K562 (cell line): Measurements from ENCODE around the gene RAPGEF5. TPM values are rescaled to one million over a fixed set of nuclear protein-coding genes. Genes with fewer than 3 reads are reported as not detected.

ENCODE experiments used
- ATAC-seq: fragments of 200-7000 bp; cut with Tn5 transposase; 3 replicates; pipeline ENCODE4 v1.9.1; 2020; ENCODE audit warnings: moderate library complexity
- BruUV-seq: library from RNA; stranded (reverse); fragments of 400-500 nt; replicated peaks from 2 replicates; lab custom pipeline; 2021; lab: Mats Ljungman, UMichigan
- CTCF ChIA-PET: fragments of 300-600 bp; formaldehyde crosslinking; extraction: SDS; loops from one replicate; lab custom pipeline; 2021; ENCODE audit warnings: low intra/inter-chr PET ratio; lab: Yijun Ruan, JAX
- POLR2A ChIA-PET: fragments of 300-600, 350-650 bp; sonication (Branson Sonifier 250); formaldehyde crosslinking; extraction: SDS; loops from one replicate; lab custom pipeline; 2021; ENCODE audit warnings: antibody characterized with exemption, inconsistent platforms; lab: Yijun Ruan, JAX
- DNase-seq, 4 experiments: peaks; one replicate each; pipeline versions ENCODE4 v3.0.0 to v3.0.0-alpha.2; 2011 to 2018; ENCODE audit warnings: low spot score in 3 of 4, mixed read lengths in 3 of 4; ENCODE audit errors: extremely low read depth in 1 of 4
- FAIRE-seq: peaks from 2 replicates; lab custom pipeline; 2011; peaks lifted over from hg19 to GRCh38; lab: Jason Lieb, UNC
- H2AFZ ChIP-seq: 2 replicates; pipeline ENCODE4 v1.6.0; 2011; ENCODE audit warnings: low read depth, low read length, control low read depth, inconsistent platforms
- H3K27ac ChIP-seq: fragments of 200-600 bp; 3 replicates; pipeline ENCODE4 v1.8.0; 2011; ENCODE audit warnings: low read depth, mild to moderate bottlenecking, control low read depth, inconsistent platforms, low read length, moderate library complexity, mixed read lengths; ENCODE audit errors: extremely low read depth
- H3K27me3 ChIP-seq, 2 experiments: fragments of 300-600 bp in 1 of 2; 2 replicates in 1 of 2; 3 replicates in 1 of 2; pipeline versions ENCODE4 v1.6.0 to v1.8.0; 2011; ENCODE audit warnings: inconsistent platforms in 2 of 2, low read length in 2 of 2, mild to moderate bottlenecking in 1 of 2, mixed read lengths in 1 of 2, moderate library complexity in 1 of 2; ENCODE audit not compliant: control insufficient read depth in 2 of 2, insufficient read depth in 2 of 2
- H3K36me3 ChIP-seq: fragments of 300-600 bp; 3 replicates; pipeline ENCODE4 v1.8.0; 2011; ENCODE audit warnings: mild to moderate bottlenecking, low read length, inconsistent platforms; ENCODE audit not compliant: control insufficient read depth, insufficient read depth
- H3K4me1 ChIP-seq, 2 experiments: fragments of 200-600 bp in 1 of 2; replicated peaks in 1 of 2; 2 replicates in 1 of 2; 3 replicates in 1 of 2; pipeline versions ENCODE4 v1.5.1 to v1.8.0; 2011; ENCODE audit warnings: inconsistent platforms in 2 of 2, low read length in 2 of 2, mild to moderate bottlenecking in 1 of 2, mixed read lengths in 1 of 2, moderate library complexity in 1 of 2; ENCODE audit not compliant: control insufficient read depth in 2 of 2, insufficient read depth in 2 of 2
- H3K4me2 ChIP-seq: 2 replicates; pipeline ENCODE4 v1.6.1; 2011; ENCODE audit warnings: low read length, control low read depth, inconsistent platforms, mixed read lengths; ENCODE audit not compliant: insufficient read depth
- H3K4me3 ChIP-seq: fragments of 200-600 bp; sonication (generic), shearing (Covaris generic); 2 replicates; pipeline ENCODE4 v1.5.1; 2016; ENCODE audit warnings: control low read depth, inconsistent platforms
- H3K79me2 ChIP-seq: fragments of 200-600 bp; 3 replicates; pipeline ENCODE4 v1.8.0; 2011; ENCODE audit warnings: low read length, inconsistent platforms; ENCODE audit not compliant: control insufficient read depth, insufficient read depth
- H3K9ac ChIP-seq, 2 experiments: 2 replicates each; pipeline versions ENCODE4 v1.6.0 to v1.6.1; 2011; ENCODE audit warnings: low read depth in 2 of 2, low read length in 2 of 2, control low read depth in 1 of 2, inconsistent platforms in 1 of 2, mild to moderate bottlenecking in 1 of 2, mixed read lengths in 1 of 2; ENCODE audit not compliant: insufficient read depth in 1 of 2
- H3K9me1 ChIP-seq: one replicate; pipeline ENCODE4 v1.6.0; 2011; ENCODE audit warnings: inconsistent platforms, mild to moderate bottlenecking, low read length, moderate library complexity; ENCODE audit not compliant: control insufficient read depth, insufficient read depth
- H3K9me3 ChIP-seq: replicated peaks from 2 replicates; pipeline ENCODE4 v1.5.1; 2011; ENCODE audit warnings: low read depth, low read length, inconsistent platforms; ENCODE audit not compliant: control insufficient read depth, insufficient read depth
- H4K20me1 ChIP-seq: replicated peaks from 2 replicates; pipeline ENCODE4 v1.6.1; 2011; ENCODE audit warnings: low read length, inconsistent platforms, mixed read lengths; ENCODE audit not compliant: control insufficient read depth, insufficient read depth
- DMBX1 ChIP-seq: fragments of 250-450 bp; sonication (Bioruptor Pico); IDR thresholded peaks from 2 replicates; pipeline ENCODE4 v1.8.0; 2022; ENCODE audit warnings: inconsistent platforms, mild to moderate bottlenecking, moderate library complexity, borderline replicate concordance
- EWSR1 ChIP-seq: fragments of 450-650 bp; IDR thresholded peaks from 2 replicates; pipeline ENCODE4 v1.6.1; 2018; ENCODE audit warnings: borderline replicate concordance, mild to moderate bottlenecking, low read depth, moderate library complexity; ENCODE audit not compliant: partially characterized antibody
- HDGF ChIP-seq: fragments of 450-650 bp; IDR thresholded peaks from 2 replicates; pipeline ENCODE4 v1.6.1; 2016
- POLR3G ChIP-seq: IDR thresholded peaks from 2 replicates; pipeline ENCODE4 v1.6.1; 2011; ENCODE audit not compliant: insufficient read length, insufficient replicate concordance; ENCODE audit errors: extremely low read depth
- WHSC1 ChIP-seq: IDR thresholded peaks from one replicate; pipeline ENCODE4 v1.6.1; 2012; ENCODE audit warnings: low read length, control low read depth, inconsistent platforms
- YBX1 ChIP-seq: fragments of 450-650 bp; IDR thresholded peaks from 2 replicates; pipeline ENCODE4 v1.7.1; 2016; ENCODE audit warnings: mild to moderate bottlenecking
- ZNF583 ChIP-seq: fragments of 250-450 bp; sonication (Bioruptor Pico); IDR thresholded peaks from 2 replicates; pipeline ENCODE4 v1.4.0; 2020
- WGBS: fragments of 100-300 bp; shearing (Covaris generic); methylation state at CpG from one replicate; pipeline ENCODE4 v1.1.6; 2016; ENCODE audit warnings: low coverage, mixed read lengths; ENCODE audit not compliant: insufficient coverage; ENCODE audit errors: missing lambda C conversion rate; 5-methylcytosine and 5-hydroxymethylcytosine counted together
- in situ Hi-C: fragments of 300-500 bp; cut with MboI; formaldehyde crosslinking; loops from 4 replicates; pipeline ENCODE4 v1.15.0; 2018; ENCODE audit warnings: inconsistent platforms, mixed read lengths
- intact Hi-C: fragments of 100-400 bp; cut with micrococcal nuclease; formaldehyde crosslinking; loops from 2 replicates; pipeline ENCODE4 v1.14.2; 2022
- polyA plus RNA-seq, 8 experiments: library from polyadenylated mRNA; depleted of rRNA in 4 of 8; stranded (reverse) in 5 of 8; unstranded in 3 of 8; fragments of >200 nt; fragmentation: Nextera tagmentation in 2 of 8; fragmentation: Illumina TruSeq in 1 of 8; extraction: Ambion mirVana in 2 of 8; extraction: Trizol in 1 of 8; gene quantifications; 2 replicates each; pipeline versions ENCODE4 v1.2.1 to v1.2.3, GENCODE V29; 2011 to 2014; ENCODE audit warnings: inconsistent platforms in 1 of 8, missing spikeins in 1 of 8
- total RNA-seq, 7 experiments: library from RNA; depleted of rRNA in 6 of 7; stranded (reverse); fragments of >200 nt in 6 of 7; fragmentation: Illumina TruSeq in 2 of 7; extraction: Trizol in 2 of 7; gene quantifications; 2 replicates each; pipeline versions ENCODE4 v1.2.1 to v1.2.3, GENCODE V29; 2011 to 2021; ENCODE audit warnings: low replicate concordance in 1 of 7
- TF ChIP-seq, protein P1 (sequence below): fragments of 450-650 bp; formaldehyde crosslinking; IDR thresholded peaks from 2 replicates; pipeline ENCODE4 v1.4.0; 2022; ENCODE audit warnings: mild to moderate bottlenecking, moderate library complexity
- TF ChIP-seq, protein P2 (sequence below): sonication (generic); formaldehyde crosslinking; IDR thresholded peaks from 2 replicates; pipeline ENCODE4 v1.5.0; 2020; ENCODE audit warnings: missing genetic modification reagents
- TF ChIP-seq, protein P3 (sequence below): sonication (generic); formaldehyde crosslinking; IDR thresholded peaks from 2 replicates; pipeline ENCODE4 v1.9.0; 2022; ENCODE audit warnings: mild to moderate bottlenecking, missing genetic modification reagents

Gene RAPGEF5
- total and polyA plus RNA-seq, 9 of the 15 experiments (the other 6 are each of a cell fraction or from before 2014, with no cell fraction given) = 0.39 to 2.0 (median 1.1) TPM

DNA sequence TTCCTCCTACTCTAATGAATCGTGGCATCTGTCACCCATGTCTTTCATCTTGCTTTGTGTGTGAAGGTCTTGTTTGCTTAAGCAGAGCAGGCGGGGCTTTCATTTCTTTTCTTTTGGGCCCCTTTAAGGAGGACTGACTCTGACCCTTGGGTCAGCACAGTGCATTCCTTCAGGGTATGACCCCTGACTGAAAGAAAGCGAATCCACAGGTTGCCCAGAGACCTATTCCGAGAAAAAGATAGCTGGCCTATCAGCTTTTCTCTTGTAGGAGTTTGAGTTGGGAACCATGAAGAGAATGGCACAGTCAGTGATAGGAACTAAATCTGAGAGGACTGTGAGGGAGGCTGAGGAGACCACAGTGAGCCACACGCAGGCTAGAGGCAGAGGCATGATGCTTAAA lies 218.1 kb downstream of the RAPGEF5 start:
- no TSS peak for BruUV-seq
- H2AFZ ChIP-seq = no peak overlapping the region
- 40% methylated on average over 5 of the region's 5 CpGs for whole genome bisulfite sequencing
- H4K20me1 ChIP-seq = no peaks in the 10 kb centered on the region
- H3K27me3 ChIP-seq = no peaks in the 10 kb centered on the region
- H3K9me3 ChIP-seq = no peaks in the 10 kb centered on the region
- intact Hi-C loops = no loop called here
- no peak overlapping the region for H3K9ac ChIP-seq
- no peak for FAIRE-seq
- POLR2A ChIA-PET = interaction anchor here (1.2 kb wide), 1 partner anchor 11 kb away, joined by 4 read pairs; no protein-coding TSS in a partner anchor
- H3K4me3 ChIP-seq = no peak overlapping the region
- ATAC-seq = no peak
- H3K9me1 ChIP-seq = no peaks in the 10 kb centered on the region
- DNase-seq = no peak
- TF ChIP-seq ZNF583 (CRISPR knock-in tag) (no peak), WHSC1 (no peak), HDGF (no peak), DMBX1 (no peak), POLR3G (no peak), YBX1 (no peak), EWSR1 (no peak)
- TF ChIP-seq, protein P1, sequence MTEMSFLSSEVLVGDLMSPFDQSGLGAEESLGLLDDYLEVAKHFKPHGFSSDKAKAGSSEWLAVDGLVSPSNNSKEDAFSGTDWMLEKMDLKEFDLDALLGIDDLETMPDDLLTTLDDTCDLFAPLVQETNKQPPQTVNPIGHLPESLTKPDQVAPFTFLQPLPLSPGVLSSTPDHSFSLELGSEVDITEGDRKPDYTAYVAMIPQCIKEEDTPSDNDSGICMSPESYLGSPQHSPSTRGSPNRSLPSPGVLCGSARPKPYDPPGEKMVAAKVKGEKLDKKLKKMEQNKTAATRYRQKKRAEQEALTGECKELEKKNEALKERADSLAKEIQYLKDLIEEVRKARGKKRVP = no peak
- TF ChIP-seq, protein P2, sequence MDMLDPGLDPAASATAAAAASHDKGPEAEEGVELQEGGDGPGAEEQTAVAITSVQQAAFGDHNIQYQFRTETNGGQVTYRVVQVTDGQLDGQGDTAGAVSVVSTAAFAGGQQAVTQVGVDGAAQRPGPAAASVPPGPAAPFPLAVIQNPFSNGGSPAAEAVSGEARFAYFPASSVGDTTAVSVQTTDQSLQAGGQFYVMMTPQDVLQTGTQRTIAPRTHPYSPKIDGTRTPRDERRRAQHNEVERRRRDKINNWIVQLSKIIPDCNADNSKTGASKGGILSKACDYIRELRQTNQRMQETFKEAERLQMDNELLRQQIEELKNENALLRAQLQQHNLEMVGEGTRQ (CRISPR knock-in tag) = no peak
- TF ChIP-seq, protein P3, sequence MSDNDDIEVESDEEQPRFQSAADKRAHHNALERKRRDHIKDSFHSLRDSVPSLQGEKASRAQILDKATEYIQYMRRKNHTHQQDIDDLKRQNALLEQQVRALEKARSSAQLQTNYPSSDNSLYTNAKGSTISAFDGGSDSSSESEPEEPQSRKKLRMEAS (CRISPR knock-in tag) = no peak
- CTCF ChIA-PET = interaction anchor here (0.7 kb wide), 1 partner anchor 47 kb away, joined by 3 read pairs; no protein-coding TSS in a partner anchor
- no peak overlapping the region for H3K27ac ChIP-seq
- no peaks in the 10 kb centered on the region for H3K36me3 ChIP-seq
- in situ Hi-C loops = no loop called here
- no peaks in the 10 kb centered on the region for H3K79me2 ChIP-seq
- 0 out of 5 replicates have a peak, but pooled peaks cover 0 to 3% of the 10 kb centered on the region in 2 experiments for H3K4me1 ChIP-seq
- H3K4me2 ChIP-seq = no peak overlapping the region
